Measurements from ENCODE around the gene PUS7. TPM values are rescaled to one million over a fixed set of nuclear protein-coding genes. Genes with fewer than 3 reads are reported as not detected.
A peak's percentile ranks its signal among the peaks of the same experiment; 100 is the strongest.
"Not testable (repeated sequence)": the region's sequence is repeated elsewhere in the genome, so short reads cannot be mapped to it uniquely, and the experiment has no call there.

The PUS7 gene
- polyA plus RNA-seq, 2 donors = 5.4 to 7.5 TPM

GRCh38 chr7:105454095-105454747, 67.8 kb downstream of the PUS7 start:
- 48 to 52% methylated on average over 3 of the region's 3 CpGs for WGBS, 2 donors
- H3K4me3 ChIP-seq (ENCODE audit: low read depth in 1 of 2, low read length in 2 of 2) = no peak overlapping the region
- peaks cover 0 to 3% of the 10 kb centered on the region in 2 donors for H3K36me3 ChIP-seq (ENCODE audit: control insufficient read depth in 2 of 2, insufficient read depth in 2 of 2, low read length in 1 of 2)
- H3K9me3 ChIP-seq (ENCODE audit: control insufficient read depth in 2 of 2, insufficient read depth in 1 of 2, low read depth in 1 of 2, low read length in 1 of 2) = no peaks in the 10 kb centered on the region
- no peaks in the 10 kb centered on the region for H3K4me1 ChIP-seq (ENCODE audit: control insufficient read depth in 2 of 2, insufficient read depth in 2 of 2, low read length in 1 of 2)
- no peaks in the 10 kb centered on the region for H3K27me3 ChIP-seq (ENCODE audit: control insufficient read depth in 1 of 2, insufficient read depth in 2 of 2, low read length in 2 of 2)
- H3K27ac ChIP-seq (ENCODE audit: low read depth in 2 of 2, low read length in 1 of 2) = no peak overlapping the region

DNA sequence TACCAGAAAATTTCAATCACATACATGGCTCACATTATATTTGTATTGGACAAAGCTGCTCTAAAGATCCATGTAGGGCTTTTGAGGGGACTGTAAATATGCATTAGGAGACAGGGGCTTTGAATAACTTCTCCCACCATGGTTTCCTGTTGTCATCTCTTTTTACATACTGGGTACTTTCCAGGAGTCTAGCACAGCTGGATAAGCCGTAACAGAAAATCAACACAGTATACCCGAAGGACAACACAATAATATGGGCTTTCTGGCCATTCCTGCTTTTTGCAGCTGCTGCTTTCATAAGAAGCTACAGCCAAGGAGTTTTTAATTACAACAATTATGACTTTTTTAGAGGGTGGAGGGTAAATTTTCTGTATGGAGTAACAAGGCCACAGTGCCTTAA, 70.0 kb downstream of the PUS7 start:
- 70 to 76% methylated on average over 2 of the region's 2 CpGs for WGBS, 2 donors
- Histone ChIP-seq H3K9me3 (ENCODE audit: control insufficient read depth in 2 of 2, insufficient read depth in 1 of 2, low read depth in 1 of 2, low read length in 1 of 2) (no peaks in the 10 kb centered on the region), H3K4me3 (ENCODE audit: low read depth in 1 of 2, low read length in 2 of 2) (no peak overlapping the region), H3K27me3 (ENCODE audit: control insufficient read depth in 1 of 2, insufficient read depth in 2 of 2, low read length in 2 of 2) (no peaks in the 10 kb centered on the region), H3K36me3 (ENCODE audit: control insufficient read depth in 2 of 2, insufficient read depth in 2 of 2, low read length in 1 of 2) (no peaks in the 10 kb centered on the region), H3K4me1 (ENCODE audit: control insufficient read depth in 2 of 2, insufficient read depth in 2 of 2, low read length in 1 of 2) (no peaks in the 10 kb centered on the region), H3K27ac (ENCODE audit: low read depth in 2 of 2, low read length in 1 of 2) (no peak overlapping the region)

GRCh38 chr7:105450870-105451269, 71.2 kb downstream of the PUS7 start:
- H3K4me1 ChIP-seq (ENCODE audit: control insufficient read depth in 2 of 2, insufficient read depth in 2 of 2, low read length in 1 of 2); H3K9me3 ChIP-seq (ENCODE audit: control insufficient read depth in 2 of 2, insufficient read depth in 1 of 2, low read depth in 1 of 2, low read length in 1 of 2); H3K27ac ChIP-seq (ENCODE audit: low read depth in 2 of 2, low read length in 1 of 2); H3K27me3 ChIP-seq (ENCODE audit: control insufficient read depth in 1 of 2, insufficient read depth in 2 of 2, low read length in 2 of 2); H3K4me3 ChIP-seq (ENCODE audit: low read depth in 1 of 2, low read length in 2 of 2); H3K36me3 ChIP-seq (ENCODE audit: control insufficient read depth in 2 of 2, insufficient read depth in 2 of 2, low read length in 1 of 2): not testable (repeated sequence)
- 90 to 98% methylated on average over 5 of the region's 5 CpGs for WGBS, 2 donors

- 87 to 89% methylated on average over 8 of the region's 8 CpGs for WGBS, 2 donors
- Histone ChIP-seq H3K4me1 (ENCODE audit: control insufficient read depth in 2 of 2, insufficient read depth in 2 of 2, low read length in 1 of 2) (no peaks in the 10 kb centered on the region), H3K4me3 (ENCODE audit: low read depth in 1 of 2, low read length in 2 of 2) (no peak overlapping the region), H3K9me3 (ENCODE audit: control insufficient read depth in 2 of 2, insufficient read depth in 1 of 2, low read depth in 1 of 2, low read length in 1 of 2) (no peaks in the 10 kb centered on the region), H3K36me3 (ENCODE audit: control insufficient read depth in 2 of 2, insufficient read depth in 2 of 2, low read length in 1 of 2) (no peaks in the 10 kb centered on the region), H3K27me3 (ENCODE audit: control insufficient read depth in 1 of 2, insufficient read depth in 2 of 2, low read length in 2 of 2) (no peaks in the 10 kb centered on the region), H3K27ac (ENCODE audit: low read depth in 2 of 2, low read length in 1 of 2) (no peak overlapping the region)
Measured at GRCh38 chr7:105450177-105450861, 71.8 kb downstream of the PUS7 start.

DNA sequence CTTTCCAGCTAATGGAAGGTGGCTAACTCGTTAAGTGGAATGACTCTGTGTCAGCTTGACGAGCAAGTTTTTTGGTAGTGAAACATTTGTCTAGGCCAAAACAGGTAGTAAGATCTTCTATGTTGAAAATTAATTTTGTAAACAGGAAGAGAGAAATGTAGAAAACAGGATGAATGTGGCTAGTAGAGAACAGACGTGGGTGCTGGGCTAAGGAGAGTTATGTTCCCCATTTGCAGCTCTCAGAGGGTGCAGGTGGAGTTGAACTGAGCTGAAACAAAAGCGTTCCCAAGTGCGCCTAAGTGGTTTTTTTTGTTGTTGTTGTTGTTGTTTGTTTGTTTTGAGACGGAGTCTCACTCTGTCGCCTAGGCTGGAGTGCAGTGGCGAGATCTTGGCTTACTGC, 73.9 kb downstream of the PUS7 start:
- no peaks in the 10 kb centered on the region for H3K27me3 ChIP-seq (ENCODE audit: control insufficient read depth in 1 of 2, insufficient read depth in 2 of 2, low read length in 2 of 2)
- H3K4me1 ChIP-seq (ENCODE audit: control insufficient read depth in 2 of 2, insufficient read depth in 2 of 2, low read length in 1 of 2) = no peaks in the 10 kb centered on the region
- H3K4me3 ChIP-seq (ENCODE audit: low read depth in 1 of 2, low read length in 2 of 2) = no peak overlapping the region
- no peak overlapping the region for H3K27ac ChIP-seq (ENCODE audit: low read depth in 2 of 2, low read length in 1 of 2)
- H3K36me3 ChIP-seq (ENCODE audit: control insufficient read depth in 2 of 2, insufficient read depth in 2 of 2, low read length in 1 of 2) = no peaks in the 10 kb centered on the region
- 79 to 81% methylated on average over 8 of the region's 8 CpGs for WGBS, 2 donors
- H3K9me3 ChIP-seq (ENCODE audit: control insufficient read depth in 2 of 2, insufficient read depth in 1 of 2, low read depth in 1 of 2, low read length in 1 of 2) = no peaks in the 10 kb centered on the region

GRCh38 chr7:105444342-105444987, 77.6 kb downstream of the PUS7 start:
- no peak overlapping the region for H3K4me3 ChIP-seq (ENCODE audit: low read depth in 1 of 2, low read length in 2 of 2)
- no peaks in the 10 kb centered on the region for H3K36me3 ChIP-seq (ENCODE audit: control insufficient read depth in 2 of 2, insufficient read depth in 2 of 2, low read length in 1 of 2)
- 84 to 87% methylated on average over 4 of the region's 4 CpGs for WGBS, 2 donors
- H3K4me1 ChIP-seq (ENCODE audit: control insufficient read depth in 2 of 2, insufficient read depth in 2 of 2, low read length in 1 of 2) = no peaks in the 10 kb centered on the region
- no peak overlapping the region for H3K27ac ChIP-seq (ENCODE audit: low read depth in 2 of 2, low read length in 1 of 2)
- no peaks in the 10 kb centered on the region for H3K27me3 ChIP-seq (ENCODE audit: control insufficient read depth in 1 of 2, insufficient read depth in 2 of 2, low read length in 2 of 2)
- no peaks in the 10 kb centered on the region for H3K9me3 ChIP-seq (ENCODE audit: control insufficient read depth in 2 of 2, insufficient read depth in 1 of 2, low read depth in 1 of 2, low read length in 1 of 2)

- WGBS, 2 donors = 91 to 93% methylated on average over 9 of the region's 9 CpGs
- not testable (repeated sequence) for H3K4me3 ChIP-seq (ENCODE audit: low read depth in 1 of 2, low read length in 2 of 2); H3K9me3 ChIP-seq (ENCODE audit: control insufficient read depth in 2 of 2, insufficient read depth in 1 of 2, low read depth in 1 of 2, low read length in 1 of 2); H3K4me1 ChIP-seq (ENCODE audit: control insufficient read depth in 2 of 2, insufficient read depth in 2 of 2, low read length in 1 of 2); H3K36me3 ChIP-seq (ENCODE audit: control insufficient read depth in 2 of 2, insufficient read depth in 2 of 2, low read length in 1 of 2); H3K27me3 ChIP-seq (ENCODE audit: control insufficient read depth in 1 of 2, insufficient read depth in 2 of 2, low read length in 2 of 2); H3K27ac ChIP-seq (ENCODE audit: low read depth in 2 of 2, low read length in 1 of 2)
Measured at GRCh38 chr7:105442214-105442613, 79.9 kb downstream of the PUS7 start.

DNA sequence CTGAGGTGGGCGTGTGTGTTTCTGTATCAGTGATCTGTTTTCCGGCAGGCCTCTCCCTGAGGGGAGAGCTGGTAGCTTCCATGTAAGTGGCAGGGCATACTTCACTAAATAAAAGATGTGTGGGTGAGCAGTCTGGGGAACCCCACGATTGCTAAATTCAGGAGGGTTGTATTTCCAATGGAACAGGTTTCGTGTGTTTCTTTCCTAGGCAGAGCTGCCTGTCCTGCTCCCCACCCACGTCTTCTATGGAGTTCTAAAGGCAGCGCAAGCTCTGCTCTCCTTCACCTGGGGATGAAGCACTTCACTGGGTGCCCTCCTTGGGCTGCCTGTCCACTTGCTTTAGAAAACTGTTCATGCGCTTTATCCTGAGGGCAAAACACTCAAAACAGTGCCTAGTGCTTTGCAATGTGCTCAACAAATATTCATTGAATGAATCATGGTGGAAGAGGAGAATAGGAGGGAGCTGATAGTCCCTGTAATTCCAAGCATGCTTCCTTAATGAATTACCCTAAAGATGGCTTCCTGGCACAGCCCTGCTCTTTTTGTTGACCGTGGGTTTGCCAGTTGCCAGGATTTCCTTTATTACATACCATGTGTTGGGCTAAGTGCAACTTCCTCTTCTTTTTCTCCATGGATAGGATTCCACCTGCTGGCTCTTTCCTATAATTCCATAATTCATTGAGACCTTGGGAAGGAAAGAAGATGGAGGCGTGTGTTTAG, 82.7 kb downstream of the PUS7 start:
- Histone ChIP-seq H3K27ac (ENCODE audit: low read depth in 2 of 2, low read length in 1 of 2) (peak overlapping the region in 1 of 2 donors; percentile 73), H3K4me1 (ENCODE audit: control insufficient read depth in 2 of 2, insufficient read depth in 2 of 2, low read length in 1 of 2) (peaks cover 0 to 2% of the 10 kb centered on the region in 2 donors), H3K4me3 (ENCODE audit: low read depth in 1 of 2, low read length in 2 of 2) (no peak overlapping the region), H3K27me3 (ENCODE audit: control insufficient read depth in 1 of 2, insufficient read depth in 2 of 2, low read length in 2 of 2) (no peaks in the 10 kb centered on the region), H3K9me3 (ENCODE audit: control insufficient read depth in 2 of 2, insufficient read depth in 1 of 2, low read depth in 1 of 2, low read length in 1 of 2) (no peaks in the 10 kb centered on the region), H3K36me3 (ENCODE audit: control insufficient read depth in 2 of 2, insufficient read depth in 2 of 2, low read length in 1 of 2) (no peaks in the 10 kb centered on the region)
- WGBS, 2 donors = 55 to 67% methylated on average over 9 of the region's 9 CpGs

DNA sequence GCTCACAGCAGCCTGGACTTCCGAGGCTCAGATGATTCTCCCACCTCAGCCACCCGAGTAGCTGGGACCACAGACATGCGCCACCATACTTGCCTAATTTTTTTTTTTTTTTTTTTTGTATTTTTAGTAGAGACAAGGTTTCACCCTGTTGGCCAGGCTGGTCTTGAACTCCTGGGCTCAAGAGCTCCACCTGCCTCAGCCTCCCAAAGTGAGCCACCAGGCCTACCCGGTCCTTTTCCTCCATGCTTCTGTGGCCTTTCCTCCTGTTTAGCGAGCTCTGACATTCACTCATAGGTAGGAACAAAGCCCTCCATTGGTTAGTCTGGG, 83.3 kb downstream of the PUS7 start:
- H3K9me3 ChIP-seq (ENCODE audit: control insufficient read depth in 2 of 2, insufficient read depth in 1 of 2, low read depth in 1 of 2, low read length in 1 of 2) = no peaks in the 10 kb centered on the region
- 79 to 89% methylated on average over 5 of the region's 5 CpGs for WGBS, 2 donors
- no peaks in the 10 kb centered on the region for H3K36me3 ChIP-seq (ENCODE audit: control insufficient read depth in 2 of 2, insufficient read depth in 2 of 2, low read length in 1 of 2)
- no peak overlapping the region for H3K4me3 ChIP-seq (ENCODE audit: low read depth in 1 of 2, low read length in 2 of 2)
- H3K4me1 ChIP-seq (ENCODE audit: control insufficient read depth in 2 of 2, insufficient read depth in 2 of 2, low read length in 1 of 2) = peaks cover 0 to 2% of the 10 kb centered on the region in 2 donors
- H3K27ac ChIP-seq (ENCODE audit: low read depth in 2 of 2, low read length in 1 of 2) = peak overlapping the region in 1 of 2 donors; percentile 73
- H3K27me3 ChIP-seq (ENCODE audit: control insufficient read depth in 1 of 2, insufficient read depth in 2 of 2, low read length in 2 of 2) = no peaks in the 10 kb centered on the region
